ENCODE results near the gene RBM5. TPM values are rescaled to one million over a fixed set of nuclear protein-coding genes. Genes with fewer than 3 reads are reported as not detected.

Gene RBM5
- total and polyA plus RNA-seq, 2 experiments from 2014 or later: 44.9 to 111 TPM

- Histone ChIP-seq H2AFZ (peak overlapping the region; percentile 74; the same call in 1 of the 2 replicates), H3K4me3 (peak overlapping the region; percentile 91), H3K4me2 (peak overlapping the region; percentile 96), H3K36me3 (ENCODE audit: insufficient read depth) (peaks cover 42% of the 10 kb centered on the region), H3K27ac (ENCODE audit: low read depth) (no peak overlapping the region), H3F3A (replicated peaks; ENCODE audit: low read depth) (0 out of 2 replicates have a peak, but pooled peaks cover 6% of the 10 kb centered on the region), H3K79me2 (replicated peaks; ENCODE audit: insufficient read depth) (peaks cover 43% of the 10 kb centered on the region), H3K4me1 (ENCODE audit: insufficient read depth) (peaks cover 6% of the 10 kb centered on the region), H4K20me1 (replicated peaks; ENCODE audit: insufficient read depth) (peaks cover 8% of the 10 kb centered on the region; the same call in 1 of the 2 replicates), H3K9me2 (ENCODE audit: insufficient read depth) (no peaks in the 10 kb centered on the region), H3K27me3 (ENCODE audit: insufficient read depth) (no peaks in the 10 kb centered on the region)
- ATAC-seq (peak; percentile 30), DNase-seq (ENCODE audit: low spot score) (peak; percentile 38)
- peaks cover 14% of the 10 kb centered on the region for H3K27me3 Mint-ChIP-seq (ENCODE audit: insufficient read depth, low read depth, poor library complexity)
- peak overlapping the region; percentile 81 for H3K27ac Mint-ChIP-seq
- H3K4me3 Mint-ChIP-seq: peak overlapping the region; percentile 99
- H3K4me1 Mint-ChIP-seq: peaks cover 10% of the 10 kb centered on the region
- H3K9me3 Mint-ChIP-seq: peaks cover 16% of the 10 kb centered on the region
- TF ChIP-seq EZH2 (IDR thresholded peaks at IDR 0.05; ENCODE audit: low read depth, unreplicated experiment) (no peak), ZNF462 (CRISPR knock-in tag; IDR thresholded peaks at IDR 0.05) (no peak), STAT1 (IDR thresholded peaks at IDR 0.05; ENCODE audit: unreplicated experiment) (no peak), NANOG (IDR thresholded peaks at IDR 0.05; ENCODE audit: borderline replicate concordance) (no peak), EZH2phosphoT487 (IDR thresholded peaks at IDR 0.05; ENCODE audit: unreplicated experiment) (no peak), REST (IDR thresholded peaks at IDR 0.05; ENCODE audit: unreplicated experiment) (no peak), ETS1 (IDR thresholded peaks at IDR 0.05) (no peak), ZNF114 (CRISPR knock-in tag; IDR thresholded peaks at IDR 0.05) (no peak), ZNF331 (CRISPR knock-in tag; IDR thresholded peaks at IDR 0.05; ENCODE audit: low read depth) (no peak), JUNB (IDR thresholded peaks at IDR 0.05; ENCODE audit: unreplicated experiment) (no peak), CREB1 (CRISPR knock-in tag; IDR thresholded peaks at IDR 0.05; ENCODE audit: low read depth) (no peak), CTCF (conservative IDR thresholded peaks at IDR 0.05; ENCODE audit: low read depth in 2 of 2) (no peak), POLR2AphosphoS5 (IDR thresholded peaks at IDR 0.05; ENCODE audit: low read depth) (no peak)
- H3K36me3 Mint-ChIP-seq (ENCODE audit: low read depth): peaks cover 52% of the 10 kb centered on the region
These were observed 858 bp downstream of the RBM5 start for GRCh38 chr3:50089609-50089945.
